ENCODE measurements around the gene HSF2BP.
"Not testable (repeated sequence)": the region's sequence is repeated elsewhere in the genome, so short reads cannot be mapped to it uniquely, and the experiment has no call there.

HSF2BP gene

DNA sequence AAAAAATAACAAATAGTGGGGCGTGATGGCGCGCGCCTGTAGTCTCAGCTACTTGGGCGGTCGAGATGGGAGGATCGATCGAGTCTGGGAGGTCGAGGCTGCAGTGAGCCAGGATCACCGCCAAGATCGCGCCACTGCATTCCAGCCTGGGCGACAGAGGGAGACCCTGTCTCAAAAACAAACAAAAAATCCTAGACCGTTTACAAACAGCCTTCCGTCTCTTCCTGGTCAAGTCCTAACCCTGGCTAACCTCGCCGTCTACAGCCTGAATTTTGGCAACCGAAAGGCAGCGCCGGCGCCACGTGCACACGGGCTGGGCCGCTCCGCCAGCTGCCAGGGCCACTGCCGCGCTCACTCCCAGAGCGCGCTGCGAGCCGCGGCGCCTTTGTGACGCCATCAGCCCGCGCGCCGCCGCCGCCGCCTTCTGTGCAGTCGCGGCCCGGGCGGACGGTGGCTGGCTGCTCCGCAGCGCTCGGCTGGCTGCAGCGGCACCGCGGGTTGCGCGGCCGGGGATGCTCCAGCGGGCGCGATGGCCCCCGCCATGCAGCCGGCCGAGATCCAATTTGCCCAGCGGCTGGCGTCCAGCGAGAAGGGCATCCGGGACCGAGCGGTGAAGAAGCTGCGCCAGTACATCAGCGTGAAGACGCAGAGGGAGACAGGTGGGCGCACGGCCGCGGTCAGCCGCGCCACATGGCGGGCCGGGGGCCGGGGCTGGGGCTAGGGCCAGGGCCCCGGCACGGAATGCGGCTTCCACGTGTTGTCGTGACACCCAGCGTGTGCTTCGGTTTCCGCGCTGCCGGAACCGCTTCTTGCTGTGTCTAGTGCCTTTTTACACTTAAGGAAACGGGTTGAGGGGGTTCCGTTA, at the start of gene HSF2BP, which contains the start of gene RRP1B:
Gene HSF2BP, minus strand, starts transcription at position 353 of the 865 bp plus-strand sequence. CDS start 1,392 bp downstream, outside the sequence.
Gene RRP1B, plus strand, starts transcription at position 425 of the 865 bp plus-strand sequence. Its CDS starts 105 bp downstream, at position 530.
- DNase-seq (ENCODE audit: low spot score): peak; percentile 63

DNA sequence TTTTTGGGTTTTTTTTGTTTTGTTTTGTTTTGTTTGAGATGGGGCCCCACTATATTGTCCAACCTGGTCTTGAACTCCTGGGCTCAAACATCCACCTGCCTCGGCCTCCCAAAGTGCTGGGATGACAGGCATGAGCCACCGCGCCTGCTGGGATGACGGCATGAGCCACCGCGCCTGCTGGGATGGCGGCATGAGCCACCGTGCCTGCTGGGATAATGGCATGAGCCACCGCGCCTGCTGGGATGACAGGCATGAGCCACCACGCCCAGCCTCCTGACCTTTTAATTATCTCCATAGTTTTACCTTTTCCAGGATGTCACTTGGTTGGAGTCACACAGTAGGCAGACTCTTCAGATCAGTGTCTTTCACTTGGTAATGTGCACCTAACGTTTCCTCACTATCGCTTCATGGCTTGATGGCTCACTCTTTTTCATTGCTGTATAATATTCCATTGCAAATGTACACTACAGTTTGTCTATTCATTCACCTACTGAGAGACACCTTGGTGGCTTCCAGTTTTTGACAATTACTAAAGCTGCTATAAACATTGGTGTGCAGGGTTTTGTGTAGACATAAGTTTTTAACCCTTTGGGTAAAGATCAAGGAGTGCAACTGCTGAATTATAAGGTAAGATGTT, 49.6 kb upstream of the HSF2BP start:
- DNase-seq (ENCODE audit: low spot score): no peak

DNA sequence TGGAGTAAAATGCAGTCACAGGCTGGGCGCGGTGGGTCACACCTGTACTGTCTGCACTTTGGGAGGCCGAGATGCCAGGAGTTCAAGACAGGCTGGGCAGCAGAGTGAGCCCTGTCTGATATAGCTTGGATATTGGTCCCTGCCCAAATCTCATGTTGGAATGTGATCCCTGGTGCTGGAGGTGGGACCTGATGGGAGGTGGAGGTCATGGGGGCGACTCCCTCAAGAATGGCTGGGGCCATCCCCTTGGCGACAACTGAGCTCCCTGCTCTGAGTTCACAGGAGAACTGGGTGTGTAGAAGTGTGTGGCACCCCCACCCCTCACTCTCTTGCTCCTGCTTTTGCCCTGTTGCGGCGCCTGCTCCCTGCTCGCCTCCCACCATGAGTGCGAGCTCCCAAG, 48.2 kb upstream of the HSF2BP start:
- no peak for DNase-seq (ENCODE audit: low spot score)

DNA sequence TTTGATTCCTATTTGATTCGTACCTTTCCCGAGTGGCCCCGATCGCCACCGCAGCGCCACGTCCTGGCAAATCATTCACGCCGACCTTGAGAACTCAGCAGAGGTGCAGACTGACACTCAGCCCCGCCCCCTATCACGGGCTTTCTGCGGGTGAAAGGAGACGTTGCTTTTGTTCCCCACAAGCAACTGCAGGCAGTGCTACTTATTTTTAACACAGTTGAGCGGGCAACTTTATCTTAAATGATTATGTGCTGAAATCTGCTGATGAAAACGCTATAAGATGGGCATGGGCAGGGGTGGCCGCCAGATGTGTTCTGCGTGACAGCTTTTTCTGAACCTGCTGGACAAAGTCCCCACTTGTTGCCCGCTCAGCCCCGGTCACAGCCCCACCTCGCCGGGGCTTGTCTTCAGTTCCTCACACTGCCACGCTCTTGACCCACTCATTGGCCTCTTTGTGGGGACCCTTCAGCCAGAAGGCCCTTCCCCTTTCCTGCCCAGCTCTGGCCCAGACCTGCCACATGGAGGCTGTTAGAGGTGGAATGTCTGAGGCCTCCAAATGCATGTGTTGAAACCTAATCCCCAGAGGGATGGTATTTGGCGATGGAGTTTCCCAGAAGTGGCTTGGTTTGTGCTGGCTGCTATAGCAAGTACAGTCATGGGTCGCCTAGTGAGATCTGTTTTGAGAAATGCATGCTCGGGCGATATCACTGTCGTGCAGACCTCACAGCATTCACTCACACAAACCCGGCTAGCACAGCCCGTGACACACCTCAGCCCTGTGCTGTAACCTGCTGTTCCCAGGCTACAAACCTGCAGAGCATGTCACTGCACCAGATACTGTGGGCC, 44.0 kb upstream of the HSF2BP start:
- DNase-seq (ENCODE audit: low spot score): no peak

DNA sequence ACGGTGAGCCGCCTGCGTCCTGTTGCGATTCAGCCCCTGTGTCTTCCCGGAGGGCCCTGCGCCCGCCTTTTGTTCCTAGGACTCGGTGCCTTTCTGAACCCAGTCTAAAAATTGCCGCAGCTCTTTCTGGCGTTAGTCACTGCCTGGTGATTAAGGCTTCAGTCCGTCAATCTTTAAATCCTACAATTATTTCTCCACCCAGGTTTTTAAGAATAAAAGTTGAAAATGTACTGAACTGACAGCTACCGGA, 43.4 kb upstream of the HSF2BP start:
- DNase-seq (ENCODE audit: low spot score): no peak

DNA sequence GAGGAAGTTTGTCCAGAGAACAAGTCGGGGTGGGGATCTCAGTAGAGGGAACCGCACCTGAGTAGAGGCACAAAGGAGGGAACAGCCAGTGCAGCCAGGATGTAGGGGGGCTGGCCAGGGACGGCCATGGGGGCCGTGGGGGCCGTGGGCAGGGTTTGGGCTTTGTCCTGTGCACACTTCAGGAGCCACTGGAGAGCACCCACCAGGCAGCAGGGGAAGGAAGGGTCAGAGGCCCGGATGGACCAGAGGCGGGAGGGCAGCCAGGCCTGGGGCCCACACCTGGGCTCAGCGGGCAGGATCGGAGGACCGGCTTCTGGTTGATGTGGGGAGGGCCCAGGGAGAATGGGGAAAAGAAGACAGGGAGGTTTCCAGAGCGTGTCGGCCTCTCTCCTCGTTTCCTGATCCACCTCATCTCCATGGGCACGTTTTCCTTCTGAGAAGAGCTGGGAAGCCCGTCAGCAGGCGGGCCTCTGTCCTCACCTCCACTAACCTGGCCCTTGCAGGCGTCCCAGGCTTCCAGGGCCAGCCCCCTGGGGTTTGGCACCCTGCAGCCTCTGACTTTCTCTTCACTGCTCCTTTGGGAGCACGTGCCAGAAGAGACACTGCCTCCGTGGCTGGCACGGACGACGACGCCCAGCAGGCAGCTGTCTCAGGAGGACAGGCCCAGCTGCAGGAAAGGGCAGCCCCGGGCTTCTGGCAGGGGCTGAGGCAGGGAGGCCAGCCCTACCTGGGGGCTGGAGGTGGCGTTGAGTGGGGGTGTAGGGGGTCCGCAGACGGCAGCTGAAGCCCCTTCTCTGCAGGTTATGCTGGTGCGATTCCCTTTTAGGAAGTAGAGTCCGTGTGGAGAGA, 42.9 kb upstream of the HSF2BP start:
- DNase-seq (ENCODE audit: low spot score): no peak

DNA sequence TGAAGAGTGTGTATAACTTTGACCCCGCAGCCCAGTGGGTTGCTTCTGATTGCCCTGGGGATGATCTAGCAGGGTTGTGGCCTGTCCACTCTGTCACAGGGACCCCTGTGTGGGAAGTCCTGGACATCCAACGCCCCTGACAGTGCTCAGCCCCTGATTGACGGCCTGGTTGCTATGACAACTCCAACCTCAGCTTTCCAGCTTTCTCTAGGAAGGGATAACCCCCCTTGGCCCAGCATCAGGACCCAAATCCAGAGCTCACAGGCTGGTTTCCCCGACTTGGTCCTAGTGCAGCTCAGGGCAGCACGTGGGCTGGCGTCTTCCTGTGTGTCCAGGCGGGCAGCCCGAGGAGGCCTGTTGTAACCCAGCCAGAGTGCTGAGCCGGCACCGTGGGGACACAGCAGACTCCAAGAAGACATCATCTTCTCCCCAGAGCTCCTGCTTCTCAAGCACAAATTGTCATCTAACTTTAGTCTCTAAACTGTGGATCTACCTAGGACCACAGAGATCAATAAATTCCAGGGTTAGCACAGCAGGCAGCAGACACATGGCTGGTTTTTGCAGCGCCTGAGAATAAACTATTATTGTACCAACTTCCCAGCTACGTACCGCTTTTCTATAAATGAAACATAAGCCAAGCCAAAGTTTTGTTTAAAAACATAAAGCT, 40.8 kb upstream of the HSF2BP start:
- no peak for DNase-seq (ENCODE audit: low spot score)

DNA sequence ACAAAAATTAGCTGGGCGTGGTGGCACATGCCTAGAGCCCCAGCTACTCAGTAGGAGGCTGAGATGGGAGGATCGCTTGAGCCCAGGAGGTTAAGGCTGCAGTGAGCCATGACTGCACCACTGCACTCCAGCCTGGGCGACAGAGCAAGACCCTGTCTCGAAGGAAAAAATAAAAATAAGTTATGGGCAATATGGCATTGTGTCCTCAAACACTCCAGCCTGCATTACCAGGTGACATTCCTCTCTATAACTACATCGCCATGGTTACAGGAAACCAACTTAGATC, 40.1 kb upstream of the HSF2BP start:
- not testable (repeated sequence) for DNase-seq (ENCODE audit: low spot score)

DNA sequence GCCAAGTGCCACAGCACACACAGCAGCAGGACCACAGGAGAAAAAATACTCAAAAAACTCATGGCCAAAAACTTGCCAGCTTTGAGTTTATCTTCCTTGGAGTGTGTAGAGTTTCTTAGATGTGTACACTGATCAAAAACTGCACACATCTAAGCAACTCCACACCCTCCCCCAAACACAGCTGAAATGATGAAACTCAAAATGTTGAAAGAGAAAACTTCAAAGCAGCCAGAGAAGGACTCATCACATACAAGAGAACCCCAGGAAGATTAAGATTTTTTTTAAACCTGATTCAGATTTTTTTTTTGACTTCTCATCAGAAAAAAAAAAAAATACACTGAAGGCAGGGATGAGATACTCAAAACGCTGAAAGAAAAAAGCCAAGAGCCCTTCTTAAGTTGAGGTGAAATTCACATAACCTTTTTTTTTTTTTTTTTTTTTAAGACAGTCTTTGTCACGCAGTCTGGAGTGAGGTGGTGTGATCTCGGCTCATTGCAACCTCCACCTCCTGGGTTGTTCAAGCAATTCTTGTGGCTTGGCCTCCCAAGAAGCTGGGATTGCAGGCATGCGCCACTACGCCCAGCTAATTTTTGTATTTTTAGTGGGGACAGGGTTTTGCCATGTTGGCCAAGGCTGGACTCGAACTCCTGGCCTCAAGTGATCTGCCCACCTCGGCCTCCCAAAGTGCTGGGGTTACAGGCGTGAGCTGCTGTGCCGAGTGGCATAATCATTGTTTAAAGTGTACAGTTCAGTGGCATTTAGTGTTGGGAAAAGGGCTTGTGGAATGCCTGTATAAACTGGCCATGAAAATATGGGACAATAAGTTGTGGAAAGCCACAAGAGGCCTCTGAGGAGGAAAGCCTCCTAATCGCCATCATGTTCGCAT, 38.7 kb upstream of the HSF2BP start:
- DNase-seq (ENCODE audit: low spot score): no peak

DNA sequence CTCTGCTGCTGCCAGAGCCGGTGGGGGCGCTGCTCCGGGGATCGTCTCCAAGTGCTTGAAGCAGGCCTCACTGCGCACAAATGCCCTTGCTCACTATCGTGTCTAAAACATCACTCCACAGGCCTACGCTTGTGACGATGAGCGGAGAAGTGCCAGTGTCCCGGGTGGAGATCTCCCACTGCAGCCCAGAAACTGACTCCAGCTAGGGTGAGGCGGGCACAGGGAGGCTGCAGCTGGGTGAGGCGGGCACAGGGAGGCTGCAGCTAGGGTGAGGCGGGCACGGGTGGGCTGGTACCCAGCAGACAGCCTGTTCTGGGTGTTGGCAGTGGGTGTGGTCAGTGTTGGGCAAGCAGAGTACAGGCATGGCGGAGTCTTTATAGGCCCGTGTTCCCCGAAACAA, 36.9 kb upstream of the HSF2BP start:
- no peak for DNase-seq (ENCODE audit: low spot score)

DNA sequence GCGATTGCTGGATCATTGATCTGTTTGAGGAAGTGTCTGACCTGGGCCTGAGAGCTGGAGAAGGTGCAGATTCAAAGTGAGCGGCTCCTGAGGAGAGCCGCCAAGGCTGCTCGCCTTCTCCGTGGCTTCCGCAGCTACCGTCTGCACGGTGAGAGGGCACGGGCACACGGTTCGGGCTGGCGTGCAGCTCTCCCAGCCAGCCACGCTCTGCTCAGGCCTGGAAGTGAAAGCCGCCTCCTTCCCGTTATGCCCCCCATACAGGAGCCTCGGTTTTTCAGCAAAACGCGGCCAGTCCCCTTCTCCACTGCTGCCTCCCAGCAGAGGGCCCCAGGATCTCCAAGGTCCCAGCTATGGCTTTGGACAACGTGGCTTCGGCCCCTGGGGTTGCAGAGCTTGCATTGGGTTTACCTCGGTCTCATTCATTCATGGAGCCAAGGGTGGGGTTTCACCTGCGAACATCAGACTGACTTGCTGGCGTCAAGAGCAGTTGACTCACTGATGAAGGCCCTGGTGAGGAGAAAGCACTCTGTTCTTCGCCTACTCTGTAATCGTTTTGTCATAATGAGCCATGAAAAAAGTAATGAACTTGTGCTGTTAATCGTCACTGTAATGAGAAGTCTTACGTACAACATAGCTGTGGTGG, 35.3 kb upstream of the HSF2BP start:
- DNase-seq (ENCODE audit: low spot score): no peak

DNA sequence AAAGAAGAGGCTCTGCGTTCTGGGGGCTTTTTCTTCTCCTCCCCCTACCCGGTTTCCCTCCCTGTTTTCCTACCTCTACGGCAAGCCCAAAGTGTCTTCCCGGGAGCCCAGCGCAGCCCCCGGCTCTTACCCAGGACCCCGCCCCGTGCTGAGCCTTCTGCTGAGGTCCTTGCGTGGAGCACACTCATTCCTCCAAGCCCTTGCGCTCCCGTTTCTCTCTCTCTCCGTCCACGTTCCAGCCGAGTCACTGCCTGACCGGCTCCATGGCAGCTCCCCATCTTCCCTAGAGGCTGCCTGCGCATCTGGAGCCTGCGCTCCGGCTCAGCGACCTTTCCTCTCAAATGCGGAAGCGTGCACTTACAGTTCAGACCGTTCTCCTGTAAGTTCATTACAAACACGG, 34.7 kb upstream of the HSF2BP start:
- DNase-seq (ENCODE audit: low spot score): no peak

DNA sequence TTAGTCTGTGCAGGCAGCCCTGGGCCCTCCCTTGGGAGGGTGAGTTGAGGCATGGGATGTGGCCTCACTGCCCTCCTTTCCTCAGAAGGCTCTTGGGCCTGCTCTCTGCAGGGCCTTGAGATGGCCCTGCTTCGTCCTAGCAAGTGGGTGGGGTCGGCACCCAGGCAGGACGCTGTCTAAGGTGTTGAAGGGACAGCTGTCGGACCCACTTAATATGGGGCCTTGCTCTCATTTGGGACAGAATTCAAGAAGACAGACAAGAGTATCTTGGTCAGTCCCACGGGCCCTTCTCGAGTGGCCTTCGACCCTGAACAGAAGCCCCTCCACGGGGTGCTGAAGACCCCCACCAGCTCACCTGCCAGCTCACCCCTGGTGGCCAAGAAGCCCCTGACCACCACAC, 33.7 kb upstream of the HSF2BP start:
- no peak for DNase-seq (ENCODE audit: low spot score)

DNA sequence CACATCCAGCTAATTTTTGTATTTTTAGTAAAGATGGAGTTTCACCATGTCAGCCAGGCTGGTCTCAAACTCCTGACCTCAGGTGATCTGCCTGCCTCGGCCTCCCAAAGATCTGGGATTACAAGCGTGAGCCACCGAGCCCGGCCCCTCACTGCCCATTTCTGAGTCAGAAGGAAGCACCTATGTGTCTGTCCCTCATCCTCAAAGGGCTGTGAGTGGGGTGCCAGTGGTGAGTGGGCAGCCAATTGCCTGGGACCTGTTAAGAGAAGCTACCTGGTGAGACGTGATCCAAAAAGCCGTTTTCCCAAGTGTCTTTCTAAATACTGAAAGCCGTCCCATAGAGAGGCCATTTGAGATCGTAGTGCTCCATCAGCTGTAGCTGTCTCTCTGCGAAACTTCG, 32.5 kb upstream of the HSF2BP start:
- no peak for DNase-seq (ENCODE audit: low spot score)

DNA sequence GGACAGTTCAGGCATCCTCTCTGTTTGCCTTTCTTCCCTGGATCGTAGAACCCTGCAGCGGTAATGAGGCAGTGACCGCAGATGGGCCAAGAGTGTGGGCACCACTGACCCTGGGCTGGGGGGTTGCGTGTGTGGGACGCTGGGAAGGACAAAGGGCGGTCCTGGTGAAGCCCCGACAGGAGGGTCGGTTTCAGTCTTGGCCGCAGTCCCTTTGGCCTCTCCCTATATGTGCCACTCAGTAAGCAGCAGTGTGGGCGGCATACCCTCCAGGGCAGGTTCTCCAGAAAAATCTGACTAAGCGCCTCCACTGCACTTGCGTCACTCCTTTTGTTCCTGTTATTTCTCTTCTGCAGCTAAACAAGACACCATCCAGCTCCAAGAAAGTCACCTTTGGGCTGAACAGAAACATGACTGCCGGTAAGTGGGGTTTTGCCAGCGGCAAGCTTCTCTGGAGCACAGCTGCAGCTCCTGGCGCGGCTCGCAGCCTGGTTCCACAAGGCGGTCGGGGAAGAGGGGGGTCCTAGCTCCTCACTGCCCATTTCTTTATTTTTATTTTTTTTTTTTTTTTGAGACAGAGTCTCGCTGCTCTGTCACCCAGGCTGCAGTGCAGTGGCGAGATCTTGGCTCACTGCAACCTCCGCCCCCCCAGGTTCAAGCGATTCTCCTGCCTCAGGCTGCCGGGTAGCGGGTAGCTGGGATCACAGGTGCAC, 32.0 kb upstream of the HSF2BP start:
- DNase-seq (ENCODE audit: low spot score): no peak

DNA sequence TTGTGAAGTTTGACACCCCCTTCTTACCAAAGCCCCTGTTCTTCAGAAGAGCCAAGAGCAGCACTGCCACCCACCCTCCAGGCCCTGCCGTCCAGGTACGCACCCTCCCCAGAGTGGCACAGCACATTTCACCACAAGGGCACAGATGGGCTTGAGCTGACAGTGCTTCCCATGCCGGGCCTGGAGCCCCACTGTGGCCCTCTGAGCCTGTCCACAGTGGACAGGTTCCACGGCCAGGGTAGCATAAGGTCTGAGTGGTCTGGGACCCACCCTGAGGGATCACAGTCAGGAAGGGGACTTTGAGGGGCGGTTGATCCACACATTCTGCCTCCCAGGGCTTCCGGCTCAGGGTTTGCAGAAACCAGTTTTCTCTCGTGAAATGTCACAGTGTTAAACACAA, 31.1 kb upstream of the HSF2BP start:
- DNase-seq (ENCODE audit: low spot score): no peak

DNA sequence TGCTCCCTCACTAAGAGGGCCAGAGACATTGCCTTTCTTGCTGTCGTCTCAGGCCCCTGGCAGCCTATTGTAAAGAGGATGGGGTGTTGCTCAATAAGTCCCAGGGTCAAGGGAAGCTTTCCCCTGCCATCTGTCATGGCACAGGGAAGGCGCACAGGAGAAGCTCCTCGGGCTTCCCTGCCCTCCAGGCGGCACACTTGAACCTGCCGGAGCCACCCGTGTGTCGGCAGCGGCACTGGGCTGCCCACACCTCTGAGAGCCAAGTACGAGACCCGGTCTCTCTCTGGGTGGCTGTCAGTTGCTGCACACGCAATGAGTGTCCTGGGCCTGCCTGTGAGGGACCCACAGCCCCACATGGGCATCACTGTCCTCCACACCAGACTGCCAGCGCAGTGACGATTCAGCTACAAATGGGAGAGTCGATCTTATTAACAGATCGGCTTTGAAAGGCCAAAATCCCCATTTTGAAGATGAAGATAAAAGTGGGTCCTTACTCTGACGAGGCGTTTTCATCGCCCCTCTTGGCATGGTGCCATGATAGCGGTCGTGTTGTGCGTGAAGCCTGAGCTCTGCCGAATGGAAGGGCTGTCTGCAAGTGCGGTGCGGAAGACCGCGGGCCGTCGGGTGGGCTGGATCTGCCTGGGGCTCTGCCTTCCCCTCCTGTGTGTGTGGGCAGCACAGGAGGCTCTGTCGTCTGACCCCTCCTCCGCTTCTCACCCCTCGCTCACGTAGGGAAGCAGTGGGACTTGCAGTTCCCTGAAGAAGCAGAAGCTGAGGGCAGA, 30.5 kb upstream of the HSF2BP start:
- DNase-seq (ENCODE audit: low spot score): no peak

DNA sequence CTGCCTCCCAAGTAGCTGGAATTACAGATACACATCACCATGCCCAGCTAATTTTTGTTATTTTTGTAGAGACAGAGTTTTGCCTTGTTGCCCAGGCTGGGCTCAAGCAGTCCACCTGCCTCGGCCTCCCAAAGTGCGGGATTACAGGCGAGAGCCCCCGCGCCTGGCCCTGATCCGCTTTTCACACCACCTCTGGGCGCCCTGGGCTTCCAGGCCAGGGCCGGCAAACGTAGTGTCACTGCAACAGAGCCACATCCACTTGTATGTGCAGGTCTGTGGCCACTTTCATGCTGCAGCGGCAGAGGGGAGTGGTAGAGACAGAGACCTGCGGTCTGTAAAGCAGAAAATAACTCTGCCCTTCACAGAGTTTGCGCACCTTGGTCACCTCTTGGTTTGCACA, 29.6 kb upstream of the HSF2BP start:
- DNase-seq (ENCODE audit: low spot score): no peak
